Measurements from ENCODE around the gene UBL4B.

UBL4B gene

GRCh38 chr1:110155878-110156522, 43.8 kb downstream of the UBL4B start:
- DNase-seq (ENCODE audit: low spot score), result peak; percentile 56

DNA sequence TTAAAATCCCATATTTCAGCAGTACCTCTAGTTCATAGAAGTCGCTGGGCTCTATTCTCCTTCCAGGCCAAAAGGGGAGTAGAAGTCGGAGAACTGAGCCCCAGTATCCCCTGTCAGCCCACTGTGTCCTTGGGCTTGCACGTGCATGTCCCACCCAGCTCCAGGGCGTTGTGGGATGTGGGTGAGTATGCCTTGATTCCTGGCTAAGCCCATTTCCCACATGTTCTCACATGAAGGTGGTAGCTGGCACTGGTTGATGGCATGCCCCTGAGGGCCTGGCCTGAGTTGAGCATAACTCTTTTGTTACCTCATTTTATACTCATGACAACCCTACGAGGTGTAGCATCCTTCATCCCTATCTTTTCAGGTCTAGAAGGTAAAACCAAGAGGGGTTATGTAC, 46.0 kb downstream of the UBL4B start:
- DNase-seq (ENCODE audit: low spot score), result no peak

DNA sequence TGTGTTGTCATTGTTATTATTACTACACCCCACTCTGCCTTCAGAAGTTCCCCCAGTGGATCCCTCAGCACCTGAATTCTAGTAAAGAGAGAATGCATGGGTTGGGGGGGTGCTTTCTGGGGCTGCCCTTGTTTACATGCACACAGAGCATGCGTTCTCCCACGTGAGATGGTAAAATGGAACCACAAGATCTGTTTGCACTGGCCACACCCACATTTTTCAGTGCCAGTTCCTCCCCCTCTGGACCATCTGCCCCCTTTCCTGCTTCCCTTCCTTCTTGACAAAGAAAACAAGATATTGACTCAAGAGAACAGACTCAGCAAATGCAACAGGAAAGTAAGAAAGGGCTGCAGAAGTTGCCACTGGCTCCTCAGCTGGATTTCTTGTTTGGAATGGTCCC, 46.9 kb downstream of the UBL4B start:
- no peak for DNase-seq (ENCODE audit: low spot score)

DNA sequence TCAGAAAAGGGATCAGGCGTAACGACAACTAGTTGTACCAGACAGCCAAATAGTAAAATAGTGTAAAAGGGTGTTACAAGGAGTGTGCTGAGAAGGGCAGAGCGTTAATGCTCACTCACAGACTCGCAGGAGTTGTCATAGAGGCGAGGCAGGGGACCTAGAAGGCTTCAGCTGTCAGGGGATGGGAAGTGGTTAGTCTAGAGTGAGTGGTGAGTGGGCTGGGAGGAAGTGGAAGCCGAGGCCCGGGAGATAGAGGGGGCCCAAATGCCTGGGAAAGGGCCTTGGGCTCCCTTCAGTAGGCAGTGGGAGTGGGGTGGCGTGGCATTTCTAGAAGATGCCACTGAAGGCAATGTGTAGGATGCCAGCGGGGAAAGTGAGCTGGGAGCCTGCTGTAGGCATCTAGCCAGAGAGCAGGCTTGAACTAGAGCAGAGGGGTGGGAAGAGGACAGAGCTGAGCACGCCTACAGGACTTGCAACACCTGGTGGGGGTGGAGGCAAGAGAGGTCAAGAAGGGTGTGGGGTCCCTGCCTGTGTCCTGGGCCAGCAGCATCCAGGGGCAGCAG, 48.4 kb downstream of the UBL4B start:
- no peak for DNase-seq (ENCODE audit: low spot score)

DNA sequence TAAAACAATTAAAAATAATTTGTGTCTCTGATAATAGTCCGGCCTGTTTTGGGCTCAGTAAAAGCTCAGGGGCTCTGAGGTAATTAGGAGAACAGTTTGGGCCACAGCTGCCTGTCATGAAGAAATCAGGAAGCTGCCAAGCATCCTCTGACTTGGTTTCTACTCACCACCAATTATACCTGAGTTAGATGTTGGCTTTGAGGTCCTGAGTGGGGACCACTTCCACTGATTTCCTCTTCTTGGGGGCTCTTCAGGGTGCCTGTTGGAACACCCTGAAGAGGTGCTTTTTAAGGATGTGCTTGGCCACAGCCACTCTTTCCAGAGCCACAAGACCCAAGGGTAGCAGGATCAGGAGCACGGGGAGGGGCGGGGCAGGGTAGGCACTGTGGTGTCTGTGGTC, 48.9 kb downstream of the UBL4B start:
- no peak for DNase-seq (ENCODE audit: low spot score)

DNA sequence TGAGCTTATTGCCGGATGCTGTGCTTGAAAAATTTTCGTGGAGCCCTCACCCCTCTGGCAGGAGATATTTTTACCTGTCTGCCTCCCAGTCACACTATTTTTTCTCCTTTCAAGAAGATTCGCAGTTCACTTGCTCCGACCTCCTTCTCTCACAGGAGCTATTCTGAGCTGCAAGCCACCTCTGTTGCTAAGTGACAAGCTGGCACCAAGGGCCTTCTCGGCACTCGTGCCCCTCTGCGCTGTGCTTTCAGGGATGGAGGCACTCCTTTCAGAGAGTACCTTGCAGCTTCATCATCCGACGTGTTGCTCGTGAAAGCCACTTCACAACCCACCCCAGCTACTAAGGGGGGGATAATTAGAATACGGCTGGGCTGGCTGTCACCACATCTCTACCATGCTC, 49.6 kb downstream of the UBL4B start:
- no peak for DNase-seq (ENCODE audit: low spot score)

Data from LoVo (cell line).